Liver (tissue), 3 donors: ENCODE data around the gene HSD17B8.

Source experiments
- EGR1 ChIP-seq, 2 donors: IDR thresholded peaks; 2 replicates each; pipeline ENCODE4 v1.6.1; 2016 to 2018; ENCODE audit warnings: antibody characterized with exemption in 2 of 2, low read depth in 2 of 2
- JUND ChIP-seq, 2 donors: IDR thresholded peaks; 2 replicates each; pipeline ENCODE4 v1.6.1; 2016; ENCODE audit warnings: antibody characterized with exemption in 2 of 2
- NR2F2 ChIP-seq: IDR thresholded peaks from 2 replicates; pipeline ENCODE4 v1.6.1; 2016; ENCODE audit warnings: antibody characterized with exemption
- RAD21 ChIP-seq, 2 donors: IDR thresholded peaks; 2 replicates each; pipeline ENCODE4 v1.6.1; 2016; ENCODE audit warnings: antibody characterized with exemption in 2 of 2, mild to moderate bottlenecking in 2 of 2
- RXRA ChIP-seq, 2 donors: IDR thresholded peaks; 2 replicates each; pipeline ENCODE4 v1.6.1; 2017 to 2018; ENCODE audit warnings: antibody characterized with exemption in 2 of 2, mild to moderate bottlenecking in 1 of 2
- SP1 ChIP-seq: IDR thresholded peaks from 2 replicates; pipeline ENCODE4 v1.6.1; 2018; ENCODE audit warnings: antibody characterized with exemption, mild to moderate bottlenecking
- TF ChIP-seq, protein P1 (sequence below): fragments of 150-350 bp; IDR thresholded peaks from 2 replicates; pipeline ENCODE4 v1.5.1; 2017; ENCODE audit warnings: improper control_type of control experiment, low read depth, low read length; ENCODE audit not compliant: missing input control
- TF ChIP-seq, protein P2 (sequence below): IDR thresholded peaks from 2 replicates; pipeline ENCODE4 v1.6.1; 2016; ENCODE audit warnings: antibody characterized with exemption
- TF ChIP-seq, protein P3 (sequence below): IDR thresholded peaks from 2 replicates; pipeline ENCODE4 v1.6.1; 2016; ENCODE audit warnings: antibody characterized with exemption
- TF ChIP-seq, protein P4 (sequence below): IDR thresholded peaks from 2 replicates; pipeline ENCODE4 v1.6.1; 2016; ENCODE audit warnings: antibody characterized with exemption, mild to moderate bottlenecking
- donor health status: healthy.
- donor health status: healthy.

DNA sequence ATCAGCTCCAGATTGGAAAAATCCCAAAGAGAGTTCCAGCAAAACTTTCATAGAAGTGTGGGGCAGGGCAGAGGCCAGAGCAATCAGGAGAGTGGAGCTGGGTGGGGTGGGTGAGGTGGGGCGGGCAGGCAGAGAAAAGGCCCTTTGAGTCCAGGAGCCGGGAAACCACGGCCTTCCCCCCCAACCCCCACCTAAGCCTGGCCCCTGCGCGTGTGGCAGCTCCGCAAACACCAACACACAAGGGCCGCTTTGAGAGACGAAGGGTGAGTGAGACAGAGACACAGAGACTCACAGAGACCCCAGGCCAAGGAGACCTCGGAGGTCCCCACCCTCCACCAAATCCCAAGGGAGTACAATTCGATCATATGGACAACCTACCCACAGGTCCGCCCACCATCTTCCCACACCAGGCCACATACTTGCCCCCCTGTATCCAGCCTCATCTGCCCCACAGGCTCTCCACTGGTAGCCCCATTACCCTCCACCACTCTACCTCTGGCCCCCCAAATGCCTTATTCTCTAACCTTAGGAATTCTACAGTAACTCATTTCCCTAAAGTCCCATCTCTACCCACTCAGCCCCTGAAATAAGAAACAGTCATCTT, 13.8 kb upstream of the HSD17B8 start:
- TF ChIP-seq, protein P1, sequence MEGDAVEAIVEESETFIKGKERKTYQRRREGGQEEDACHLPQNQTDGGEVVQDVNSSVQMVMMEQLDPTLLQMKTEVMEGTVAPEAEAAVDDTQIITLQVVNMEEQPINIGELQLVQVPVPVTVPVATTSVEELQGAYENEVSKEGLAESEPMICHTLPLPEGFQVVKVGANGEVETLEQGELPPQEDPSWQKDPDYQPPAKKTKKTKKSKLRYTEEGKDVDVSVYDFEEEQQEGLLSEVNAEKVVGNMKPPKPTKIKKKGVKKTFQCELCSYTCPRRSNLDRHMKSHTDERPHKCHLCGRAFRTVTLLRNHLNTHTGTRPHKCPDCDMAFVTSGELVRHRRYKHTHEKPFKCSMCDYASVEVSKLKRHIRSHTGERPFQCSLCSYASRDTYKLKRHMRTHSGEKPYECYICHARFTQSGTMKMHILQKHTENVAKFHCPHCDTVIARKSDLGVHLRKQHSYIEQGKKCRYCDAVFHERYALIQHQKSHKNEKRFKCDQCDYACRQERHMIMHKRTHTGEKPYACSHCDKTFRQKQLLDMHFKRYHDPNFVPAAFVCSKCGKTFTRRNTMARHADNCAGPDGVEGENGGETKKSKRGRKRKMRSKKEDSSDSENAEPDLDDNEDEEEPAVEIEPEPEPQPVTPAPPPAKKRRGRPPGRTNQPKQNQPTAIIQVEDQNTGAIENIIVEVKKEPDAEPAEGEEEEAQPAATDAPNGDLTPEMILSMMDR = no peak
- no peak for TF ChIP-seq EGR1 (IDR thresholded peaks at IDR 0.05; ENCODE audit: low read depth in 2 of 2)
- no peak for TF ChIP-seq SP1
- TF ChIP-seq, protein P2, sequence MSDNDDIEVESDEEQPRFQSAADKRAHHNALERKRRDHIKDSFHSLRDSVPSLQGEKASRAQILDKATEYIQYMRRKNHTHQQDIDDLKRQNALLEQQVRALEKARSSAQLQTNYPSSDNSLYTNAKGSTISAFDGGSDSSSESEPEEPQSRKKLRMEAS = no peak
- TF ChIP-seq RXRA (IDR thresholded peaks at IDR 0.05) = no peak
- TF ChIP-seq, protein P3, sequence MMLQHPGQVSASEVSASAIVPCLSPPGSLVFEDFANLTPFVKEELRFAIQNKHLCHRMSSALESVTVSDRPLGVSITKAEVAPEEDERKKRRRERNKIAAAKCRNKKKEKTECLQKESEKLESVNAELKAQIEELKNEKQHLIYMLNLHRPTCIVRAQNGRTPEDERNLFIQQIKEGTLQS = no peak
- TF ChIP-seq, protein P4, sequence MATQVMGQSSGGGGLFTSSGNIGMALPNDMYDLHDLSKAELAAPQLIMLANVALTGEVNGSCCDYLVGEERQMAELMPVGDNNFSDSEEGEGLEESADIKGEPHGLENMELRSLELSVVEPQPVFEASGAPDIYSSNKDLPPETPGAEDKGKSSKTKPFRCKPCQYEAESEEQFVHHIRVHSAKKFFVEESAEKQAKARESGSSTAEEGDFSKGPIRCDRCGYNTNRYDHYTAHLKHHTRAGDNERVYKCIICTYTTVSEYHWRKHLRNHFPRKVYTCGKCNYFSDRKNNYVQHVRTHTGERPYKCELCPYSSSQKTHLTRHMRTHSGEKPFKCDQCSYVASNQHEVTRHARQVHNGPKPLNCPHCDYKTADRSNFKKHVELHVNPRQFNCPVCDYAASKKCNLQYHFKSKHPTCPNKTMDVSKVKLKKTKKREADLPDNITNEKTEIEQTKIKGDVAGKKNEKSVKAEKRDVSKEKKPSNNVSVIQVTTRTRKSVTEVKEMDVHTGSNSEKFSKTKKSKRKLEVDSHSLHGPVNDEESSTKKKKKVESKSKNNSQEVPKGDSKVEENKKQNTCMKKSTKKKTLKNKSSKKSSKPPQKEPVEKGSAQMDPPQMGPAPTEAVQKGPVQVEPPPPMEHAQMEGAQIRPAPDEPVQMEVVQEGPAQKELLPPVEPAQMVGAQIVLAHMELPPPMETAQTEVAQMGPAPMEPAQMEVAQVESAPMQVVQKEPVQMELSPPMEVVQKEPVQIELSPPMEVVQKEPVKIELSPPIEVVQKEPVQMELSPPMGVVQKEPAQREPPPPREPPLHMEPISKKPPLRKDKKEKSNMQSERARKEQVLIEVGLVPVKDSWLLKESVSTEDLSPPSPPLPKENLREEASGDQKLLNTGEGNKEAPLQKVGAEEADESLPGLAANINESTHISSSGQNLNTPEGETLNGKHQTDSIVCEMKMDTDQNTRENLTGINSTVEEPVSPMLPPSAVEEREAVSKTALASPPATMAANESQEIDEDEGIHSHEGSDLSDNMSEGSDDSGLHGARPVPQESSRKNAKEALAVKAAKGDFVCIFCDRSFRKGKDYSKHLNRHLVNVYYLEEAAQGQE = no peak
- TF ChIP-seq RAD21 (IDR thresholded peaks at IDR 0.05) = no peak
- no peak for TF ChIP-seq JUND (IDR thresholded peaks at IDR 0.05)
- no peak for TF ChIP-seq NR2F2
